Stimulated activated CD4-positive, alpha-beta T cell treated with anti-CD3 and anti-CD28 coated beads, TNF-alpha, amount 100 ng/mL, for 24 hours (primary cell): ENCODE measurements around the gene NAT10.

ENCODE experiments used
- DNase-seq, 3 experiments: peaks; one replicate each; pipeline ENCODE4 v3.0.0-alpha.2; 2020; ENCODE audit warnings: low read depth in 3 of 3

The NAT10 gene

DNA sequence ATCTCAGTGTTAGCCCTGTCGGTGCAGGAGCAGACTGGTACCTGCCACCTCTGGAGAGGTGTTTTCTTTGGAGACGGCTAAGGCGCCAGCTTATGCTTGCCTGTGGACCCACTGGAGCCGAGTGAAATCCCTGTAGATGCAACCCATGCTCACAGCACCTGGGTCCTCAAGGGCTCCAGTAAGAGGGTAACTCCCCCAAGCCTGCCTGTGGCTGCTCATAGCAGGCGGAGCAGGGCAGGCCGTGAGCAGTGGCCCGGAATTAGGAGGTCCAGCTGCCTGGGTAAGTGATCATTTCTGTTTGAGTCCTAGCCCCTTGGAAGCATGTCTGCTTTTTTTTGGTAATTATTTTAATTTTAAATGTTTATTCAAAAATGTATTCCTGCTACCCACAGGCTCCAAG lies 43.8 kb downstream of the NAT10 start:
- no peak for DNase-seq

GRCh38 chr11:34149786-34150185 lies 44.4 kb downstream of the NAT10 start:
- no peak for DNase-seq

DNA sequence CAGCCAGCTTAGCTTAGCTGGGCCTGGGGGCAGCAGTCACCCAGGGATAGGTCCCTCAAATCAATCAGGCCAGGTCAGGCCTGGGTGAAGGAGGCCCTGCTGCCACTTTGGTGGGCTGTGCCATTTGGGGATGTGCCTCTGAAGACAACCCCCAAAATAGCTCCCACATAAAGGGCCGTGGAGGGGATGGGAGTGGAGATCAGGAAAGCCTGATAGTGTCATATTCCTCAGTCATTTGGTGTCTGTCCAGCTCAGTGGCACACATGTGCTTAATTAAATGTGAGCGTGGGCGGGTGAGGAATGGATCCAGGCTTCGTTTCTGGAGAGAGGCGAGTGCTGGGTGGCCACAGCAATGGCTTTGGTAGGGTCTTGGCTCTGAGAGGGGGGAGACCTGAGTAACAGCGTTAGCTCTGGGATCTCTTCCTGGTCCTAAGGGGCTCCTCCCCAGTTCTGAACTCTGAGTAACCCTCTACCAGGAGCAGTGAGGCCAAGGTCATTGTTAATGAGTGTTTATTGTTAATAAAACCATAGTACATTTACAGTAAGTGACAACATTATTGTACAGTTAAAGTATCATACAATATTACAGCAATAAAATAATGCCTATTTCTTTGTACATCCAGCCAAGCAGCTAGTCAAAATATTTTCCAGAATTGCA lies 45.2 kb downstream of the NAT10 start:
- no peak for DNase-seq

GRCh38 chr11:34151166-34151565 lies 45.7 kb downstream of the NAT10 start:
- DNase-seq = no peak

DNA sequence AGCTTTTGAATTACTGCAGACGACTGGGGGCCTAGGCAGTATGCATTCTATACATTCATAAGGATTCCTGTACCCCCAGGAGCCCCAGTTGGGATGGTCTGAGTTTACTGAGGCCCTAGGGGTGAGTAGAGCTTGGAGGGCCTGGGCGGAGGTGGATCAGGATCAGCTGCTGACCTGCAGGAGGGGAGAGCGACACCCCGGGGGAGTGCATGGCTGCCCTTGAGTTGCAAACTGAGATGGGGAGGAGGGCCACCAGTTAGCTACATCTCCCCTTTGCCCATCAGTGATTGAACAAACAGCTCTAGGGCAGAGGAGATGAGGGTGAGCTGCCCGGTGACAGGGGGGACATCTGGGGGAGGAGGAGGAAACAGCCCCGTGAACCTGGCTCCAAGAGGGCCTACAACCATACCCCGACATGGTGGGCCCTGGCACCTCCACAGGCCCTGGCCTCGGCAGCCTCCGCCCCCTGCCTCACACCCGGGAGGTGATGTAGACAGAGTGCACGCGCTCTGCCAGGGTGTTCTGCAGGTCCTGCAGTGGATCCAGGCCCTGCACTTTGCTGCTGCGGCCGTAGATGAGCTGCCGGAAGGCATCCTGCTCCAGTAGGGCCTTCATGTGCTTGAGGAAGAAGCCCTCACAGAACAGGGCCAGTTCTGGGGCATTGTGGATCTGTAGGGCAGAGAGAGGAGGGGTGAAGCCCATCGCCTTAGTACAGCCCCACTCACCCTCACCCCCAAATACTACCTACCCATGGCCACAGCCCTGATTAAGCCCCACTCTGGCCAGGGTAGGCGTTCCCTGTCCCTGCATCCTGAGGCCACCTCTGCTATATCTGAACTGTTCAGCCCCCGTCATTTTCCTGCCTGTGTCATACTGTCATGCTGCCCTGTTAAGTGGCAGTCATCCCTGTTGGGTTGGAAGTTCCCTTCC lies 46.8 kb downstream of the NAT10 start:
- no peak for DNase-seq

GRCh38 chr11:34154059-34154875 lies 48.8 kb downstream of the NAT10 start:
- no peak for DNase-seq

DNA sequence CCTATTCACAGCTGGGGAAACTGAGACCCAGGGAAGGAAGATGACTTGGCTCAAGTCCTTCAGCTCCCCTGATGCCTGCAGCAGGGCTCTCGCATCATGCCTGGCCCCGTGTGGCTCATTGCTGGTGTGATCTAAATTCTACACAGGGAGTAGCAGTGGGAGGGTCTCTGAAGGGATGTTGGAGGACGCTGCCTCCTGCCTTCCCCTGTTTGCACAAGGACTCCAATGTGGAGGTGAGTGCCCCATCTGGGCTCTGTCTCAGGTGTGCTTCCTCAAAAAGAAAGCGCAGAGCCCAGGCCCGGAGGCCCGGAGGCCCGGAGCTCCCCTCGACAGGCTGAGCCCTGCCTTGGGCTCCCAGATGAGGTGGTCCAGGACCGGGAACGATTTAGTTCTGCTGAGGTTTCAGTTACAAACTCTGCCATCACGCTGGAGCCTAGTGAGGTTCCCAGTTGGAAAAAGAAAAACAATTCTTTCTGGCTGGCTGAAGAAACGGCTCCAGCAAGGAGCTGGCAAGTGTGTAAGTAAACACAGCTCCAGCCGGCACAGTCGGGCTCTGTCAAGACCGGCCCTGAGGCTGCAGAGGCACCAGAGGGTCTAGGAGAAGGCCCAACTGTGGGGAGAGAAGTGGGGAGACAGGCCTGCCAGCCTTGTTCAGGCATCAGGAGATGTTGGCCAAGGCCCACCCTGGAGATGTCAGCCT lies 49.8 kb downstream of the NAT10 start:
- no peak for DNase-seq

DNA sequence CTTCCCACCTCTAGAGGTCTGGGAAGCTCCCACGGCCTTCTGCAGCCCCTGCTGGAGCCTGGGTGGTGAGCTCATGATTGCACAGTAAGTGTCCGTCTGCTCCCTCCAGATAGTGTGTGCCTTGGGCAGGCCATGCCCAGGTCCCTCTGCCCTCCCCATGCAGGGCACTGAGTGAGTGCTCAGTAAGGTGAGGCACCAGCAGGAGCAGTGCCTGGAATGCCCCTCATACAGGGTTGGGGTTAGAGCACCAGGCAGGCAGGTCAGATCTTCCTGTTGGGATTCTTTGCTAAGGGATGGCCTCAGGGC lies 50.3 kb downstream of the NAT10 start:
- no peak for DNase-seq

DNA sequence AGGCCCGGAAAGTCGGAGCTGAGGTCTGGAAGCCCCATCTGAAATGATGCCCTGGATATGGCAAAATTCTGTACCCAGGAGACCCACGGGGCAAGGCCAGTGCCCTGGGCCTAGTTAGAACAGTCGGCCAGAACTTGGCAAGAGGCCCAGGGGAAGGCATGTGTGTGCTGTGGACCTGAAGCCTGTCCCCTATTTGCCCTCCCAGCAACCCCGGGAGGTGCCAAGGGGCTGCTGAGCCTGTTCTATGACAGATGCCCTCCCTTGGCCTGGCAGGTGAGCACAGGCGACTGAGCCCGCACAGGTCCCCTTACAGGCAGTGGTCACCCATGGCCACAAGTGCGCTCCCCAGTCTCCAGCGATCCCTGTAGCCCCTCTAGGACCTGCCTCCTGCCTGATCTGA lies 51.7 kb downstream of the NAT10 start:
- DNase-seq = no peak

GRCh38 chr11:34158661-34159060 lies 53.2 kb downstream of the NAT10 start:
- DNase-seq = peak in 1 of 3 experiments; percentile 25

- DNase-seq = no peak
These were observed 54.8 kb downstream of the NAT10 start for GRCh38 chr11:34160049-34160721.

DNA sequence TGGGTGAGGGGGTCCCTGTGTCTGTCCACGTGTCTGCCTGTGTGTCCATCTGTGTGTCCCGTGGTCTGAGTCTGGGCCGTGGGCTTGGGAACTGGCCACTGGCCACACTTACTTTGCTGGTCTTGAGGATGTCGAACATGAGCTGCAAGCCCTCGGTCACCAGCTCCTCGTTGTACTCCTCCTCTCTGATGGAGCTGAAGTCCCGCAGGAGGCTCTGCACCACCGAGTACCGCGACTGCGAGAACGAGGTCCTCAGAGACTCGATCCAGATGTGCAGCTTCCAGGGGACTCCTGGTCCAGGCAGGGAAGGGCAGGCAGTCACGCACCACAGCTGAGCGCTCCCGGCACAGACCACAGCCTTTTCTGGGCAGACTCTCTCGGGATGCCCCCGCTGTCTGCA lies 55.4 kb downstream of the NAT10 start:
- no peak for DNase-seq

GRCh38 chr11:34161361-34161760 lies 55.9 kb downstream of the NAT10 start:
- no peak for DNase-seq

GRCh38 chr11:34161812-34162492 lies 56.5 kb downstream of the NAT10 start:
- peak in 2 of 3 experiments; percentile 5 to 21 for DNase-seq

- no peak for DNase-seq
These were observed 57.0 kb downstream of the NAT10 start for GRCh38 chr11:34162493-34162820.

GRCh38 chr11:34162856-34163255 lies 57.4 kb downstream of the NAT10 start:
- no peak for DNase-seq

- no peak for DNase-seq
These were observed 59.7 kb downstream of the NAT10 start for GRCh38 chr11:34165121-34165520.

- DNase-seq = no peak
These were observed 60.5 kb downstream of the NAT10 start for GRCh38 chr11:34165786-34166555.

DNA sequence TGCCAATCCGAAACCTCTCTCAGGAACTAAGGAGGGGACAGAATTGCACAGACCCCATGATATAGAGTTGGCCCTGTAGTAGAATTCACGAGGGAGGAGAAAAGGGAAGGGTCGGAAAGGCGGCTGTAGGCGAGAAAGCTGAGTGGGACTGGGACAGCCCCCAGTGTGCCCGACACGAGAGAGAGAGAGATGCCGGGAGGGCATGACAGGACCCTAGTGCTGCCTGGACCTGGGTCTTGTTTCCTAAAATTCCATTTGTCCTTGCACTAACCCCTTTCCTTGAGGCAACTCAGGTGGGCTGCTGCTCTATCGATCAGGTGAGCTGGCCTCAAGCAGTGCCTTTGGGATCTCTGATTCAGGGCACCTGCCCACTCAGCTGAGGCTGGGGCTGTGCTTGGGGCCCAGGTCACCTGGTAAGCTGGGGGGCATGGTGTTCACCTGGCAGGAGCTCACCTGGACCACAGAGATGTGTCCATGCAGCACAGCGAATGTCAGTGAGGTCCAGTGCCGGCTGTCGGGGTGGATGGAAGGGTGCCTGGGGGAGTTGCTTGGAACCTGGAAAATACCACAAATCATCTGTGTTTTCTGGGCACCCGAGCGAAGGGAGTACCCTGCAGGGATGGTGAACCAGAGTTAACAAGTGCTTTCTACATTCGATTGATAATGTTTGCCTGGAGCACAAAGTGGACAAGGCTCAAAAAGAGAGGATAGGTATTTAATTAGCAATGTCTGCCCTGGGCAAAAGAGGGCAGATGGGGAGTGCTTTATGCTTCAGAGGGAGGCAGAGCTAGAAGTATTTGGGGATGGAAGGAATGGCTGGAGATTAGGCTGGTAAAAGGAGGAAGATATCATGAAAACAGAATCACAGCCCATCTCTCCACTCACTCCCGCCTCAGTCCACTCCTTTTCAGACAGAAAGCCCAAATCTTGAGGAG lies 61.6 kb downstream of the NAT10 start:
- no peak for DNase-seq
